Measurements from ENCODE around the gene USF1. TPM values are rescaled to one million over a fixed set of nuclear protein-coding genes. Genes with fewer than 3 reads are reported as not detected.

USF1 gene
- total RNA-seq, 1 experiment from 2014 or later: 59.2 TPM

DNA sequence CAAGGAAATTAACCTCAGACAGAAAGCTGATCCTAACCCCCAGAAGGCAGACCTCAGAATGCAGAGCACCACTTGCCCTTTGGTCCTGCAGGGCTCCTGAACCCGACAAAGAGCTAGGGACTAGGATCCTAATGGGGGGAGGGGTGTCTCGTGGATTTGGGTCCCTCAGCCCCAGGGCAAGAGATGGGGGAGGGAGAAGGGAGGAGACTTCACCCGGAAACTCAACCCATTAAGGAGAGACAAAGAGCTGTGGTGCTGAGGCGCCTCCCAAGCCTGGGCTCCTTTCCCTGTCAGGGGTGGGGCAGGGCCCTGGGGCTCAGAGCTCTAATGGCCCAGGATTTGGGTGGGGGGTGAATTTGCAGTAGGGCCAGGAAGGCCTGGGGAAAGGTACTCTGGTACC is 40.7 kb upstream of the USF1 start:
- H3K36me3 Mint-ChIP-seq (ENCODE audit: insufficient read depth in 1 of 3, low read depth in 3 of 3): no peaks in the 10 kb centered on the region
- no peak overlapping the region for H3K4me2 ChIP-seq (ENCODE audit: insufficient read depth, insufficient read length, low read length)

More for the DNA sequence above, 40.7 kb upstream of the USF1 start:
- TF ChIP-seq CTCF (conservative IDR thresholded peaks at IDR 0.05): no peak
- no peaks in the 10 kb centered on the region for H3K9me3 ChIP-seq (ENCODE audit: control insufficient read depth, low read depth, low read length)
- H4K20me1 ChIP-seq (ENCODE audit: control insufficient read depth, insufficient read depth, insufficient read length): no peaks in the 10 kb centered on the region
- Mint-ChIP-seq H3K9me3 (no peaks in the 10 kb centered on the region), H3K27me3 (ENCODE audit: low read depth) (no peaks in the 10 kb centered on the region), H3K4me3 (no peak overlapping the region), H3K27ac (no peak overlapping the region; a peak in 1 of 7 replicates), H3K4me1 (peaks cover 44 to 45% of the 10 kb centered on the region in 2 experiments)
- no peak overlapping the region for H3K9ac ChIP-seq (ENCODE audit: extremely low read depth, insufficient read length, low read length)
- H3K79me2 ChIP-seq (ENCODE audit: insufficient read depth, low read length): no peaks in the 10 kb centered on the region
- H3T11ph ChIP-seq (ENCODE audit: low read length): no peak overlapping the region
- no peak overlapping the region for H3K56ac ChIP-seq (ENCODE audit: insufficient read length, low read depth, low read length)
- no peak overlapping the region for H4K91ac ChIP-seq (ENCODE audit: insufficient read length, low read depth, low read length)
- no peak overlapping the region for H2BK15ac ChIP-seq (ENCODE audit: low read depth, low read length)
- H2BK120ac ChIP-seq (ENCODE audit: low read depth, low read length, poor library complexity, severe bottlenecking): no peak overlapping the region
- H3K23ac ChIP-seq (ENCODE audit: insufficient read length, low read depth, low read length): no peak overlapping the region
- H3K14ac ChIP-seq (ENCODE audit: insufficient read depth, low read length): no peak overlapping the region; the same call in 1 of the 2 replicates
- no peak overlapping the region for H3K18ac ChIP-seq (ENCODE audit: insufficient read length, low read depth, low read length)
- DNase-seq: no peak
- H3K79me1 ChIP-seq (ENCODE audit: insufficient read depth, low read depth, low read length, poor library complexity, severe bottlenecking): no peaks in the 10 kb centered on the region
- no peak overlapping the region for H4K5ac ChIP-seq (ENCODE audit: insufficient read length, low read depth, low read length)
- no peaks in the 10 kb centered on the region for H3K27me3 ChIP-seq (ENCODE audit: insufficient read depth, low read length)
- H3K27ac ChIP-seq (ENCODE audit: insufficient read length, low read depth, low read length): no peak overlapping the region
- no peaks in the 10 kb centered on the region for H3K23me2 ChIP-seq (ENCODE audit: insufficient read length, low read depth, low read length, poor library complexity, severe bottlenecking)
- H2AFZ ChIP-seq (ENCODE audit: low read length): no peak overlapping the region
- H2AK5ac ChIP-seq (ENCODE audit: insufficient read length, low read length): no peak overlapping the region
- H2BK5ac ChIP-seq (ENCODE audit: insufficient read length, low read length): no peak overlapping the region
- H2BK20ac ChIP-seq (ENCODE audit: low read depth, low read length, poor library complexity, severe bottlenecking): no peak overlapping the region
- H4K8ac ChIP-seq (replicated peaks; ENCODE audit: insufficient read length, low read depth, low read length): no peak overlapping the region
- no CpG with 5 or more reads among the region's 4 CpGs for WGBS (ENCODE audit: extremely low coverage, insufficient read length, low lambda C conversion rate)
- no peaks in the 10 kb centered on the region for H3K4me1 ChIP-seq (ENCODE audit: insufficient read depth, low read length)
- H3K4ac ChIP-seq (ENCODE audit: low read depth, low read length): no peak overlapping the region
- no peak overlapping the region for H2BK12ac ChIP-seq (ENCODE audit: insufficient read length, low read depth, low read length)
